HG03442 (cell line): ENCODE data around the gene OR2AT4.
"Not testable (repeated sequence)": the region's sequence is repeated elsewhere in the genome, so short reads cannot be mapped to it uniquely, and the experiment has no call there.

Source experiments
- ATAC-seq: cut with Tn5 transposase; IDR thresholded peaks from one replicate; pipeline ENCODE4 v1.9.1; 2021; ENCODE audit warnings: mild to moderate bottlenecking, moderate library complexity; ENCODE audit not compliant: unreplicated experiment

Gene OR2AT4

DNA sequence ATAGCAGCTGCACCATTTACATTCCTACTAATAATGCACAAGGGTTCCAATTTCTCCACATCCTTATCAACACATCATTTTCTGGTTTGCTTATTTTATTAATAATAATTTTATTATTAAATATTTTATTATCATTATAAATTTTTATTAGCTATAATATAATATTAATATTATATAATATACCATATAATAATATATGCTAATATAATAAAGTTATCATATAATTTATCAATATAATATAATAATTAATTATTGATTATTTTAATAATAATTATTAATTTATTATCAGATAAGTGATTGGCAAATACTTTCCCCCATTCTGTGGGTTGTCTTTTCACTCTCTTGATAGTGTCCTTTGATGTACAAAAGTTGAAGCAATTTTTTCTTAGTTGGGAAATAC lies 27.7 kb downstream of the OR2AT4 start:
- ATAC-seq: no peak

DNA sequence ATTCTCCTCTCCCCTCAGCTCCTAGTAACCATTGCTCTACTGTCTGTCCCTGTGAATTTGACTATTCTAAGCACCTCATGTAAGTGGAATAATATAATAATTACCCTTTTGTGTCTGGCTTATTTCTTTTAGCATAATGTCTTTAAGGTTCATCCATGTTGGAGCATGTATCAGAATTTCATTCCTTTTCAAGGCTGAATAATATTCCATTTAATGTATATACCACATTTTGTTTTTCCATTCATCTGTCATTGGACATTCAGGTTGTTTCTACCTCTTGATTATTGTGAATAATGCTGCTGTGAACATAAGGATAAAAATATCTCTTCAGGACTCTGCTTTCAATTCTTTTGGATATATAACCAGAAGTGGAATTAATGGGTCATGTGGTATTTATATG lies 28.1 kb downstream of the OR2AT4 start:
- no peak for ATAC-seq

DNA sequence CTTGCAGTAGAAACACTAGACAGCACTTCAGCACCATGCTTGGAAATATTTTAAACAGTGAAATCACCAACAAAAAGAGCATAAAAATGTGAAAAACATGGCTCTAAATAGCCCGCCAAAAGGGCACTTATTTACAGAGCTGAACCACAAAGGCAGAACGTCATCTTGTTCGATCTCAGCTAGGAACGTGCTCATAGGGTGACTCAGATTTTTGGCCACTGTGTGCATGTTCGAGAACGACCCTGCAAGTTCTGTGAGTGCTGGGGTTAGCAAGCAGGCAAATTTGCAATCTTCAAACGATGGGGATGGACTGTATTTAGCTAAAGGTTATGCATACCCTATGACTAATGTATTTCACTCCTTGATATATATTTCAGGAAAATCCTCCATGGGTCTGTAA lies 30.6 kb downstream of the OR2AT4 start:
- ATAC-seq: no peak

DNA sequence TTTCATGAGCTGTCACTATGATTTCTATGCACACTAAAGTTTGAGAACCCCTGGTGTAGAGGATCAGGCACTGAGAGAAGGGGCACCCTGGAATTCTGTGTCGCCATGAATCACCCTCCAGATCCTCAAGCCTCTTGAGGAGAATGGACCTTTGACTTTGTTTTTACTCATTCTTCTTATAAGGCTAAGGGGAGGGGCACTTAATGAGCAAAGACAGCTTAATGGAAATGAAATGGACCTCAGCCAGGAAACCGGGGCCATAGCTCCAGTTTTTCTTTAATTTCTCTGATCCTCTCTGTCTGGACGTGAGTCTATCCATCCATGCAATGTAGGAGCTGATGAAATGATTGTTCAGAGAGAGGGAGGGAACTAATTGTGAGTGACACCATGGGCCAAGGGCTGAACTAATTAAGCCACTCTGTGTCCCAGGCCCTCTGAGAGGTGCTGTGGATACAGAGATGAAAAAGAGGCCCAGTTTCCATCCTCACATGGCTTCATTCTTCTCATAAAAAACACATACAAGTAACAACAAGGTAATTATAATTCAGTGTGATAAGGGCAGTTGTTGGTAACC lies 32.8 kb downstream of the OR2AT4 start:
- no peak for ATAC-seq

DNA sequence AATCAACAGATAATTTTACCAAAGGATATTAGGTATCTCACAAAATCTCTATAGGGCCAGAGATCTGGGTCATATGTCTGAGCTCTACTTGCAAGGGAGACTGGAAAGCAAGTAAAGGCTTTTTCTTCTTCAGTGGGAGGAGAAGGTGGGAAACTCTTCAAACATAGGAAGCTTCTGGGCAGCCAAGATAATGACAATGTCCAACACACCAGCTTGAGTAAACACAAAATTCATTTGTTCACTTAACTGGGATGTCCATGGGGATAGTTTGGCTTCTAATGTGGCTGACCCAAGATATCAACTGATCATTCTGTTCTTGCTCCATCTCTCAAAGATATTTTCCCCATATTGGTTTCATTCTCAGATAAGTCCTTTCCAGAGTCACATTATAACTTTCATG lies 37.4 kb downstream of the OR2AT4 start:
- no peak for ATAC-seq

DNA sequence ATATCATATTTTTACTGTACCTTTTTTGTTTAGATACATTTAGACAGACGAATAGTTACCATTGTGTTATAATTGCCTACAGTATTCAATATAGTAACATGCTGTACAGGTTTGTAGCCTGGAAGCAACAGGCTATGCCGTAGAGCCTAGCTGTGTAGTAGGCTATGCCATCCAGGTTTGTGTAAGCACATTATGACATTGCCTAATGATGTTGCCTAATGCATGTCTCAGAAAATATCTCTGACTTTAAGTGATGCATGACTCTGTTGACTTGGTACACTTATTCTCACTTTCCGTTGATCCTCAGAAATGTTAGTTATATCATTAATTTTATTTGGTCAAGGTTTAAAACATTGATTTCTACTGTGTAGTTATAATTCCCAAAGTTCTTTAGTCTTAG lies 39.9 kb downstream of the OR2AT4 start:
- no peak for ATAC-seq

DNA sequence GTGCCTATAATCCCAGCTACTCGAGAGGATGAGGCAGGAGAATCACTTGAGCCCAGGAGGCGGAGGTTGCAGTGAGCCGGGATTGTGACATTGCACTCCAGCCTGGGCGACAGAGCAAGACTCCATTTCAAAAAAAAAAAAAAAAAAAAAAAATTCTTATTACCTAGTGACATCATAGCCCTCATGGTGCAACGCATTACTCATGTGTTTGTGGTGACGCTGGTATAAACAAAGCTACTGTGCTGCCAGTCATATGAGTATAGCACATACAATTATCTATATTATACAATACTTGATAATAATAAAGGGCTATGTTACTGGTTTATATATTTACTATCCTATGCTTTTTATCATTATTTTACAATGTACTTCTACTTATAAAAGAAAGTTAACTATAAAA lies 41.2 kb downstream of the OR2AT4 start:
- no peak for ATAC-seq

DNA sequence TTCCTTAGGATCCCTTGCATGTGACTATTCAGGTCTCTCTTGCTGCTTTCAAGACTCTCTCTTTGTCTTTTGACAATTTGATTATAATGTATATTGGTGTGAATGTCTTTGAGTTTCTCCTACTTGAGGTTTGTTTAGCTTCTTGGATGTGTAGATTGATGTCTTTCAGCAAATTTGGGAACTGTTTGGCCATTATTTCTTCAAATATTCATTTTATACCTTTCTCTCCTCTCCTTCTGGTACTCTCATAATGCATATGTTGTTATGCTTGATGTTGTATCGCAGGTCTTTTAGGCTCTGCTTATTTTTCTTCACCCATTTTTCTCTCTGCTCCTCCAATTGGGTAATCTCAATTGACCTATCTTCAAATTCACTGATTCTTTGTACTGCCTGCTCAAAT lies 44.2 kb downstream of the OR2AT4 start:
- no peak for ATAC-seq

DNA sequence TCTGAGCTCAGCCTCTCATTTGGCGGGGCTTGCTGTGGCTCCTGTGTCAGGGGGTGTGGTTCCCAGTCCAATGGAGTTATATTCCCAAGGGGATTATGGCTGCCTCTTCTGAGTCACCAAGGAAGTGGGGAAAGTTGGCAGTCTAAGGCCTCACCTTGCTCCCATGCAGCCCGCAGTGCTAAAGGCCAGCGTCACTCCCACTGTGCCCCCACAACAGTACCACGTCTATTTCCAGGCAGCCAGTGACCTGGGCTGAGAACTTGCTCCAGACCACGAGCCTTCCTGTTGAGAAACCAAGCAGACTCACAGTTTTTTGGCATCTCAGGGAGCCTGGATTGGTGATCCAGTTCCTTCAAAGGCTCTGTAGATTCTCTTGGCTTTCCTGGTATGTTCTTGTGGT lies 45.6 kb downstream of the OR2AT4 start:
- ATAC-seq: no peak

DNA sequence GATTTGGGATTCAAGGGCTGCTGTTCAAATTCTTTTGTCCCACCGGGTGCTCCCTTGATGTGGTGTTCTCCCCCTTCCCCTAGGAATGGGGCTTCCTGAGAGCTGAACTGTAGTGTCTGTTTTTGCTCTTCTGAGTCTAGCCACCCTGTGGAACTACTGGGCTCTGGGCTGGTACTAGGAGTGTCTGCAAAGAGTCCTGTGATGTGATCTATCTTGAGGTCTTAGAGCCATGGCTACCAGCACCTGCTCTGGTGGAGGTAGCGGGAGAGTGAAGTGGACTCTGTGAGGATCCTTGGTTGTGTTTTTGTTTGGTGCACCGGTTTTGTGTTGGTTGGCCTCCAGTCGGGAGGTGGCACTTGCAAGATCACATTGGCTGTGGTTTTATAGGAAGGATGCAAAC lies 46.2 kb downstream of the OR2AT4 start:
- ATAC-seq: no peak

DNA sequence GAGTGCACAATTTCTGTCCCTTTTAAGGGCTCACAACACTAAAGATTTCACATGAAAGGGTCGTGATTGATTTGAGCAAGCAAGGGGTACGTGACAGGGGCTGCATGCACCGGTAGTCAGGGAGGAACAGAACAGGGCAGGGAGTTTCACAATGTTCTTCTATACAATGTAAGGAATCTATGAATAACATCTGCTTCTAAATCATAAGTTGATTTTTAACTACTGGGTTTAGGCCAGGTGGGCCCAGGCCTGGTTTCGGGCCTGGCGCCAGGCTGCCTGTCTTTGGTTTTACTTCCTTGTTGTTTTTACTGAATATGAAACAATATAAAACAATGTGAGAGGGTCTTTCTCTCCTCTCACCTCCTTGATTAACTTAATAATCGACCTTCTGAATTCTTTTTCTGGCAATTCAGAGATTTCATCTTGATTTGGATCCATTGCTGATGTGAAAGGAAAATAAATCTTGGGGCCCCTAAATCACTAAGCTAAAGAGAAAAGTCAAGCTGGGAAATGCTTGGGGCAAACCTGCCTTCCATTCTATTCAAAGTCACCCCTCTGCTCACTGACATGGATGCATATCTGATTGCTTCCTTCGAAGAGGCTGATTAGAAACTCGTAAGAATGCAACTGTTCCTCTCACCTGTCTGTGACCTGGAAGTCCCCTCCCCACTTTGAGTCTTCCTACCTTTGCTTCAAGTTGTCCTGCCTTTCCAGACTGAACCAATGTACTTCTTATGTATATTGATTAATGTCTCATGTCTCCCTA lies 47.0 kb downstream of the OR2AT4 start:
- ATAC-seq: not testable (repeated sequence)

DNA sequence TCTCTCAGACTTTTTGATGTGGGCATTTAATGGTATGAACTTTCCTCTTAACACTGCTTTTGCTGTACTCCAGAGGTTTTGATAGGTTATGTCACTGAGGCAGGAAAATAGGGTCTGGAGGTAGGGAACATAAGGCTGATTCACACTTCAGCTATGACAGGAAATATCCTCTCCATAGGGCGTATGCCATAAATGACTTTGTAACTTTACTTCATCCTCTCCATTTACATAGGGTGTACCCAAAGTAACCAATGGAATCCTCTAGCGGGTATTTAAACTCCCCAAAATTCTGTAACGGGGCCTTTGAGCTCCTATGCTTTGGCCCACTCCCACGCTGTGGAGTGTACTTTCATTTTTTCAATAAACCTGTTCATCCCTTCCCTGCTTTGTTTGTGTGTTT lies 49.5 kb downstream of the OR2AT4 start:
- no peak for ATAC-seq

DNA sequence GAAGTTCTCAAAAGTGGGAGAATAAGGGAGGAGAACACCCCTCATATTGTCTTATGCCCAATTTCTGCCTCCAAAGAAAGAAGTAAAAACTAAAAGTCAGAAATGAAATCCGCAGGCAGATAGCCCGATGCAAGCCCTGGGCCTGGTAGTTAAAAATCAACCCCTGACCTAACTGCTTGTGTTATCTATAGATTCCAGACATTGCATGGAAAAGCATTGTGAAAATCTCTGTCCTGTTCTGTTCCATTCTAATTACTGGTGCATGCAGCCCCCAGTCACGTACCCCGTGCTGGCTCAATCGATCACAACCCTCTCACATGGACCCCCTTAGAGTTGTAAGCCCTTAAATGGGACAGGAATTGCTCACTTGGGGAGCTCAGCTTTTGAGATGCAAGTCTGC lies 50.0 kb downstream of the OR2AT4 start:
- not testable (repeated sequence) for ATAC-seq

DNA sequence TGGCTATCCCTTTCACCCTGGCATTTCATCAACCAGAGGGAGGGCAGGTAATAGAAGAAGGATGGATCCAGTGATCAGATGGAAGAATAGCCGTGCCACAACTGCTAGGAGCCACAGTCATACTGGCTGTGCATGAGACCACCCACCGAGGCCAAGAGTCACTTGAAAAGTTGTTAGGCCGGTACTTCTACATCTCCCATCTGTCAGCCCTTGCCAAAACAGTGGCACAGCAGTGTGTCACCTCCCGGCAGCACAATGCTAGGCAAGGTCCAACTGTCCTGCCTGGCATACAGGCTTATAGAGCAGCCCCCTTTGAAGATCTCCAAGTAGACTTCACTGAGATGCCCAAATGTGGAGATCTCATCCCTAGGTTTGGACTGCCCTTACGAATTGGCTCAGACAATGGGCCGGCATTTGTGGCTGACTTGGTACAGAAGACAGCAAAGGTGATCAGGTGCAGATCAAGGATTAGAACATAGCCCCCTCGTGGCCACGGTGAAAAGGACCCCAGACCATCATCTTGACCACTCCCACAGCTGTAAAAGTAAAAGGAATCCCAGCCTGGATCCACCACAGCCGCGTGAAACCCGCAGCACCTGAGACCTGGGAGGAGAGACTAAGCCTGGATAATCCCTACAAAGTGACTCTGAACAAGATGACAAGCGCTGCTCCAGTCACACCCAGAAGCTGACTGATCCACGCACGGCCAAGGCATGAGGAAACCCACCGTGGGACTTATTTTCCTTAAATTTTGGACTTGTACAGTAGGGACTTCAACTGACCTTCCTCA lies 52.1 kb downstream of the OR2AT4 start:
- ATAC-seq: not testable (repeated sequence)

DNA sequence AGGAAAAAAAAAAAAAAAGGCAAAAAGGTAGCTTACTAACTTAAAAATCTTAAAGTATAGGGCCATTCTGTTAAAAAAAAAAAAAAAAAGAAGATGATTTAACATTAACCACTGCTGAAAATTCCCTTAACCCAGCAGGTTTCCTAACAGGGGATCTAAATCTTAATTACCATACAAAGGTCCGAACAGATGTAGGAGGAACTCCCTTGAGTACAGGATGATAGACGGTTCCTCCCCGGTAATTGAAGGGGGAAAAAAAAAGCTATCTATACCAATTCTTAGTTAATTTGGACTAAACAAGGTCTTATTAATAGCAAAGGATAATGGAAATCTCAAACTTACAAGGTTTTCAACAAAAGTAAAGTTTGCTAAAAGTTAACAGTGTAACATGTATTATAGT lies 54.9 kb downstream of the OR2AT4 start:
- not testable (repeated sequence) for ATAC-seq

DNA sequence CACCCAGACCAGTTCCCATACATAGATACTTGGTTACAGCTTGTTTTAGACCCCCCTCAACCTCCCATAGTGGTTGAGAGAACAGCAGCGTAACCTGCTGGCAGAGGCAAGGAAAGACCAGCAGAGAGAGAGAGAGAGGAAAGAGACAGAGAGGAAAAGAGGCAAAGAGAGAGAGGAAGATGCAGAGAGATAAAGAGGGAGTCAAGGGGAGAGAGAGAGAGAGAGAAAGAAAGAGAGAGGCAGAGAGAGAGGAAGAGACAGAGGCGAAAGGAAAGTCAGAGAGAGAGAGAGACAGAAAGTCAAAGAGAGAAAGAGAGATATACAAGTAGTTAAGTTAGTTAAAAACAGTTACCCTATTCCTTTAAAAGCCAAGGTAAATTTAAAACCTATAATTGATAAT lies 55.4 kb downstream of the OR2AT4 start:
- no peak for ATAC-seq

DNA sequence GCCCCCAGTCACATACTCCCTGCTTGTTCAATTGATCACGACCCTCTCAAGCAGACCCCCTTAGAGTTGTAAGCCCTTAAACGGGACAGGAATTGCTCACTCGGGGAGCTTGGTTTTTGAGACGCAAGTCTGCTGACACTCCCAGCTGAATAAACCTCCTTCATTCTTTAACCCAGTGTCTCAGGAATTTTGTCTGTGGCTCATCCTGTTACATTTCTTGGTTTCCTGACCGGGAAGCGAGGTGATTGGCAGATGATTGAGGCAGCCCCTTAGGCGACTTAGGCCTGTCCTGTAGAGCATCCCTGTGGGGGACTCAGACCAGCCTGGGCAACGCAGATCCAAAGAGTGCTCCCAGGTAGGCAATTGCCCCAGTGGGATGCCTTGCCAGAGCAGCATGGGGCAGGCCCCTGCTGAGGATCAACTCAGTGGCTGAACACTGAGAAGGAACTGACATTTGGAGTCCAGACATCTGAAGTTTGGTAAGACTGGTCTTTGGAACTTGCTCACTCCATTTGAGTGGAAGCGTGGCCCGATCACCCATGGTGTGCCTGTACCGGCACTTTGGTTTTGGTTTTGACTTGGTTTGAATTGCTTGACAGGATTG lies 56.4 kb downstream of the OR2AT4 start:
- ATAC-seq: no peak

DNA sequence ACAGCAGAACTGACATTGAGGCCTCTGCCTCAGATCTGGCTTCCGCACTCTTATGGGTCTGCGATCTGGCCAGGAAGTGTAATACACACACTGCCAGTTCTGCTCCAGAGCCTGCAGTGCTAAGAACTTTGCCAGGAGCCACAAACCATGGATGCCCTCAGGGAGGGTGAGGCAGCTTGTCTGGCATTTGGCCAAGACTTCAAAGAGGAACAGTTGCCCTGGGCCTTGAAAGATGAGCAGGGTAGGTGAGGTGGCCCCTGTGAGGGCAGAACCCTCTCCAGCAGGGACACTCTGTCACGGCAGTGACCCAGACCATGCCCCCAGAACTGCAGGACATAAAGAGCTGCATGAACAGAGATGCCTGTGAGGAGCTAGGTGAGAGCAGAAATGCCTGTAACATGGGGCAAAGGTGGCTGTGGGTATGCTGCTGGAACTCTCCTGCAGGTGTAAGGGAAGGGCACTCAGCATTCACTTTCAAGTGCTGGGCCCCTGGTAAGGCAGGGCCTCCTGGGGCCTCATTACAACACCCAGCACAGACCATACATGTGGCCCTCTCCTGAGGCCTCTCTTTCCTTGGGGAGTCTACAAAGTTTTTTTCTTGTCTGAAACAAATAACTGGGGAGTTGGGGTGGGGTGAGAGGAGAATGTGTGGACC lies 60.6 kb downstream of the OR2AT4 start:
- no peak for ATAC-seq

DNA sequence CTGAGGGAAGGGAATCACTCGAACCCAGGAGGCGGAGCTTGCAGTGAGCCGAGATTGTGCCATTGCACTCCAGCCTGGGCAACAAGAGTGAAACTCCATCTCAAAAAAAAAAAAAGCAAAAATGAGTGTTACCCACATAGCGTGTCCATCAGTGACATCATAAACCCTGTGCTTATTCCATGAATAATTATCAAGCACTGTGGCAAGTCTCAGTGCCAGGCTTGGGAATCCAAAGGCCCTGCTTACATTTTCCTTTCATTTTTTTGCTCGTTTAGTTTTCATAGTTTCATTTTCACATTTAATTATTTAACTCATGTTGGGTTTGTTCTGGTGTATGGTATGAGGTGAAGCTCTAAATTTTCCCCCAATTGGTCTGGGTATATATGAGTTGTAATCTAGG lies 61.4 kb downstream of the OR2AT4 start:
- no peak for ATAC-seq

DNA sequence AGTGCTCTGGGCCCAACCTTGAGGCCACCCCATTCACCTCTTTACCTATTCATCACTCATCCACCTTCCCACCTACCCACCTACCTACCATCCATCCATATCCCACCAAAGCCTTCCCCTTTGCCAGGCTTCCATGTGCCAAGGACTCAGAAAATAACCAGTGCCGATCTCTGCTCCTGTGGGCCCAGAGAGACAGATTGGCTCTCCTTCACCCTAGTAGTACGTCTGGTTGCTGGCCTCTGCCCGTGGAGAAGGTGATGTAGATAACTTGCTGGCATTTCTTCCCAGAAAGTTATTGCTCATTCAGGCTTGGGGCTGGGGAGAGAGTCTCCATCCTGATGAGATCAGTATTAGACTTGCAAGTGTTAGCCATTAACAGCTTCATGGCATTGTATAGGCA lies 62.8 kb downstream of the OR2AT4 start:
- ATAC-seq: no peak

DNA sequence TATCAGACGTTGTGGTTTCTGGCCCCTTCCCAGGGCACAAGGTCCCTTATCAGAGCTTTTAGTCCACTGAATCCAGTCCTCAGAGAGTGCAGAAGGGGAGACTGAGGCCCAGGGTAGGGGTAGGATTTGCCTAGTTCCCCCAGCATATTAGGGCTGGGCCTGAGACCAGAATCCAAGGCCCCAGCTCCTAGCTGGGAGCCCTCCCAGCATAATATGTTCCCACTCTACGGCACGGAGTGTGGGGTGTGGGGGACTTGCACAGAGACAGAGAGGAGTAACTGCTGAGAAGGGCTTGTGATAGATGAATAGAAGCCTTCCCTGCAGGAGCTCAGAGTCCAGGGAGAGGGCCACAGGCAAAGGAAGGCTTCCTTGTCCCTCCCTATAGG lies 64.1 kb downstream of the OR2AT4 start:
- ATAC-seq: no peak
